HepG2 (cell line): ENCODE data around the gene DNAJC7.

Source experiments
- HNRNPLL ChIP-seq: fragments of 200-400 bp; formaldehyde crosslinking; IDR thresholded peaks from 2 replicates; pipeline ENCODE4 v1.6.1; 2017; ENCODE audit warnings: mild to moderate bottlenecking, low read depth, low read length; ENCODE audit not compliant: poor library complexity, severe bottlenecking
- PHB2 ChIP-seq: fragments of 450-650 bp; IDR thresholded peaks from 2 replicates; pipeline ENCODE4 v1.6.1; 2018; ENCODE audit not compliant: partially characterized antibody
- POLR2AphosphoS5 ChIP-seq: IDR thresholded peaks from 2 replicates; pipeline ENCODE4 v1.6.1; 2012; ENCODE audit warnings: low read depth, low read length
- TF ChIP-seq, protein P1 (sequence below): sonication (generic); formaldehyde crosslinking; IDR thresholded peaks from 2 replicates; pipeline ENCODE4 v1.8.0; 2022; ENCODE audit warnings: low read depth, missing genetic modification reagents

DNA sequence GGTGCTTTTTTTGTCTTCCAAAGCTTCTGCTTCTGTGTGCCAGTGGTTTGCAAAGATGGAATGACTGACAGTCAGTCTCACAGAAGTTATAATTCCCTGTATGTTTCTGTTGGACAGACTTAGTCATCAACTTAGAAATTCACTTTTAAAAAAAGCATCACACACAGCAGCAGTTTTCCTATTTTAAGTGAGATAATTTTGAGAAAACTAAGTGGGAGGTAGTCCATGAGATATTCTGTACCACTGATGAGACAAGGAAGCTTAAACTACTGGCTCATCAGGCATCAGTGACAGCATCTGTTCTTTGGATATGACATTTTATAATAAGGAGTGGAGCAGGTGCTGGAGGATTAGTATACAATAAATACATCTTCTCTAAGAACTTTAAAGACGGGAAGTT is 30.6 kb downstream of the DNAJC7 start:
- TF ChIP-seq, protein P1, sequence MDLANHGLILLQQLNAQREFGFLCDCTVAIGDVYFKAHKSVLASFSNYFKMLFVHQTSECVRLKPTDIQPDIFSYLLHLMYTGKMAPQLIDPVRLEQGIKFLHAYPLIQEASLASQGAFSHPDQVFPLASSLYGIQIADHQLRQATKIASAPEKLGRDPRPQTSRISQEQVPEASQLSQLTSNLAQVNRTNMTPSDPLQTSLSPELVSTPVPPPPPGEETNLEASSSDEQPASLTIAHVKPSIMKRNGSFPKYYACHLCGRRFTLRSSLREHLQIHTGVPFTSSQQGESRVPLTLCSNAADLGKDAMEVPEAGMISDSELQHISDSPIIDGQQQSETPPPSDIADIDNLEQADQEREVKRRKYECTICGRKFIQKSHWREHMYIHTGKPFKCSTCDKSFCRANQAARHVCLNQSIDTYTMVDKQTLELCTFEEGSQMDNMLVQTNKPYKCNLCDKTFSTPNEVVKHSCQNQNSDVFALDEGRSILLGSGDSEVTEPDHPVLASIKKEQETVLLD (CRISPR knock-in tag): no peak
- no peak for TF ChIP-seq PHB2
- TF ChIP-seq HNRNPLL: no peak
- TF ChIP-seq POLR2AphosphoS5: no peak
